Measurements from ENCODE around the gene DIS3L2.
"Not testable (repeated sequence)": the region's sequence is repeated elsewhere in the genome, so short reads cannot be mapped to it uniquely, and the experiment has no call there.

Gene DIS3L2

DNA sequence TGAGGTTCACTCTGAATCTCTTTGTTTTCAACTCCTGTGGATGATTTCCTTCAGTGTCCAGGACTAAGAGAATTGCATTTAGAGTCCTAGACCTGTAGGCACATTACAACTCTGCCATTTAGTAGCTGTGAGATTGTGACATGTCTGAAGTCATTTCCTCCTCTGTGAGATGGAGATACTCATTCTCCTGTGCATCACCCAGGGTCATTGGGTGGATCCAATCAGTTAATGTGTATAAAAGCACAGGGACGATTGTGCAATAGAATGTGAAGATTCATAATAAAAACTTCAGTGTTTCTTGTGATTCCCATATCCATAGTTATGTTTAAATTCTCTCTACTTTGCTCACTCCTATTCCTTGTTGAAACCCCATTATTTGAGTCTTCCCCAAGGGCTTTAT is 113.6 kb downstream of the DIS3L2 start:
- no peak for DNase-seq

DNA sequence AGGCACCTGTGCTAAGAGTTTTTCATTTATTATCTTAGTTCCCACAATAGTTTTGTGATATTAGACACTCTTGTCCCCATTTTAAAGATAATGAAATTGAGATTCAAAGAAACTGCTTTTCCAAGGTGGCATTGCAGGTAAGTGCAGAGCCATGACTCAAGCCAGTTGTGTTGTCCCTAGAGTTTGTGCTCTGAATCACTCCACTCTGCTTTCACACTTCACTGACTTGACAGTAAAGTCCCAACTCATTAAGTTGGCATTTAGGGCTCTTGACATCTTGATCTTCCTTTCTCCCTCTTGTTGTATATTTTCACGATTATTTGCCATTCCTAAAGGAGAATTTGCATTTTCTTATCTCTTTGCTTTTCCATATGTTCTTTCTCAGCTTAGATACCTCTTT is 114.3 kb downstream of the DIS3L2 start:
- DNase-seq, result no peak

DNA sequence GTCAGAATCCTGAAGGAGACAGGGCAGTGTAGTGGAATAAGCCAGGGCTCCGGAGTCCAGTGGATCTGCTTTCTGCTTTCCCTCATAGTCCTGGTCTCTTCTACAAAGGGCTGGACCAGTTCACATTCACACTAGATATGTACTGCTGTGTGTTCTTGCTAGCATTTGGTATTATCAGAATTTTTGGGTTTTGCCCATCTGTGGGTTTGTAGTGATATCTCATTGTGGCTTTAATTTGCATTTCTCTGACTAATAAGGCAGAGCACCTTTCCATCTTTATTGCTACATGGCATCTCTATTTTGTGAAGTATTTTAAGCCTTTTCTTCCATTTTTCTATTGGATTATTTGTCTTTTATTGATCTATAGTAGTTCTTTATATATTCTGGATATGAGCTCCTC is 114.8 kb downstream of the DIS3L2 start:
- no peak for DNase-seq

DNA sequence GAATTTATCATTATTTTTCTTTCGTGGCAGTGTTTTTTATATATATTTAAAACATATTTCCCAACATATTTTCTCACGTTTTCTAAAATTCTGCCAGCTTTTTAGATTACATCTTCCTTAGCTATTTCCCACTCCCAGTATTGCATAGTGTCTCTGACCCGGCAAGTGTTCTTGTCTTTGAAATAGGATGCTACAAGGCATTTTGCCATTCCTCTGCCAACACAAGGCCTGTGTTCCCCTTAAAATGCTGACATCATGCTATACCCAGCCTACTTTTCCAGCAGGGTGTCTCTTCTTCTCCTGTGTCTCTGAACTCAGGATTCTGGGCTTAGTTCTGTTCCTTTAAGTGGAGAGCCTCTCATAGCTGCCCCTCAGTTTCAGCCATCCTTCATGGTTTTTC is 115.2 kb downstream of the DIS3L2 start:
- no peak for DNase-seq

GRCh38 chr2:232085164-232085563 is 123.7 kb downstream of the DIS3L2 start:
- no peak for DNase-seq

DNA sequence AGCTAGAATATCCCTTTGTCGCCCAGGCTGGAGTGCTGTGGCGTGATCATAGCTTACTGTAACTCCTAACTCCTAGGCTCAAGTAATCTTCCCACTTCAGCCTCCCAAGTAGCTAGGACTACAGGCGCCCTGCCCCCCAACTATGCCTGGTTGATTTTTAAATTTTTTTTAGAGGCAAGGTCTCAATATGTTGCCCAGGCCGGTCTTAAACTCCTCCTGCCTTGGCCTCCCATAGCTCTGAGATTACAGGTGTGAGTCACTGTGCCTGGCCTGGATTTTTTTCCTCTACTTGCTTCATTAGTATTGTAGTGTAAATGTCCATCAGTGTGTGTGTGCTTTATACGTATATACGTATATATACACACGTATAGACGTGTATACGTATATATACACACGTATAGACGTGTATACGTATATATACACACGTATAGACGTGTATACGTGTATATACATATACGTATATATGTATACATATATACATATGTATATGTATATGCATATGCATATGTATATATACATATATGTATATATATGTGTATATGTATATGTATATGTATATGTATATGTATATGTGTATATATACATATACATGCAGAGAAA is 124.4 kb downstream of the DIS3L2 start:
- DNase-seq, result no peak

DNA sequence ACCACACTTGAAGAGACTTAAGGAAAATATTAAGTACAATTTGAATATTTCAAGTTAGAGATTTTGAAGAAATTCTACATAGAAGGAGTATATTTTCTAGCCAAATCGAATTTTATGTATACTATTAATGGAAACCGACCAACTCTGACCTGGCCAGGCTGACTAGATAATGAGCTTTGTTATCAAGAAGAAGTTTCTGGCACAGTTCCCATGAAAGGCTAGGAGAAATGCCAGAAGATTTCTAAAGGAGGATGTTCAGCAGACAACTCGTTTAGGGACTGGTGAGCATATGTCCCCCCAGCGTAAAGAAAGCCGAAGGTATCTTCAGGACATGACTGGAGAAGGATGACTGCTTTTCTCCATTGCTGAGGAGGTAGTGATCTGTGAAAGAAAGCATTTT is 127.3 kb downstream of the DIS3L2 start:
- DNase-seq, result no peak

- DNase-seq, result no peak
Measured at GRCh38 chr2:232094201-232094600, 132.7 kb downstream of the DIS3L2 start.

GRCh38 chr2:232094883-232095282 is 133.4 kb downstream of the DIS3L2 start:
- no peak for DNase-seq

- DNase-seq, result no peak
Measured at GRCh38 chr2:232097260-232097659, 135.7 kb downstream of the DIS3L2 start.

DNA sequence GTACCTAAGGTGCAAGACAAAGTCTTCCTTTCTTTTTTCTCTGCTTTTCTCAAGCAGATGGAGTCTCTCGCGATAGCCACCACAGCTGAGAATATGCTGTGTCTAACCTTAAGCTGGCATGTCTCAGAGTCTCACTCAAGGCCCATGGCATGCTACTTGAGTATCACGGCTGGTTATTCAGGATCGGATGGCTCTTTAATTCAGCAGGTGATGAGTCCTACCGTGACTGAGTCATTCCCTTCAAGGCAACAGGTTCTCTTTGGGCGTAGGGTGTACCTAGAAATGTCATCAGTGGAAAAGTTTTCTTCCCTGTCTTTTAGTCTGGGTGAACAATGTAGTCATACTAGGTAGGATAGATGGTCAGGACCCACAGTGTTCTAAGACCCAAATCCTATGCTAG is 136.2 kb downstream of the DIS3L2 start:
- DNase-seq, result no peak

DNA sequence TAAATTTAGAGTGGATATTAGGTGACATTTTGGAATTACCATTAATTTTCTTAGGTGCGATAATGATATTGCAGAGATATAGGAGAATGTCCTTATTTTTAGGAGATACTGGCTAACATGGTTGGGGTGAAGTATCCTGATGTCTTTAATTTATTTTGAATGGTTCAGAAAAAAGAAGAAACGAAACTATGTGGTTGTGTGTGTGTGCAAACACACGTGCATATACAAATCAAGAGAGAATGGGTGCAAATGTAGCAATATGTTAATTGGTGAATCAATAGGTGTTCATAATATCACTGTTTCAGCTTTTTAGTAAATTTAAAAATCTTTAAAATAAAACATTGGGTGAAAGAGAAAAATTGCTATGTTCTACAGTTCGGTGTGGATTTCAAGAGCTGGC is 140.9 kb downstream of the DIS3L2 start:
- no peak for DNase-seq

DNA sequence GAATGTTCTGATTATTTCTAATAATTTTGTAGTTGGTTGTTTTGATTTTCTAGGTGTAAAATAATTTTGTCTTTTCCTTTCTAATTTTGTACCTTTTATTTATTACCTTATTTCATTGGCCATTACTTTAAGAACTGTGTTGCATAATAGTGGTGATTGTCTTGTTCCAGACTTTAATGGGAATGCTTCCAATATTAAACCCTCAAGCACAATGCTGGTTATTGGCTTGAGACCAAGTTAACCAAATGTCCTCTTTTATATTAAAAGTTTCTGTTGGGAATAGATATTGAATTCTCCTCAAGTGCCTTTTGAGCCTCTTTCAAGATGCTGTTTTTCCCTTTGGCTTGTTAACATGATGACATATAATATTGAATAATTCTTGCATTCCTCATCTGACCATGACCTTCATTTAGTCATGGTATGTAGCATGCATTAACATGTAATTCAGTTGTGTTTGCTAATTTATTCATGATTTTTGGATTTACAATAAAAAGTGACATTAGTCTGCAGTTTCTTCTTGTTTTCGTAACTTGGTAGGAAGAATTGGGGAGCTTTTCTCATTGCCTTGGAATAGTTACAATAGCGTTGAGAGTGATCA is 141.7 kb downstream of the DIS3L2 start:
- no peak for DNase-seq

DNA sequence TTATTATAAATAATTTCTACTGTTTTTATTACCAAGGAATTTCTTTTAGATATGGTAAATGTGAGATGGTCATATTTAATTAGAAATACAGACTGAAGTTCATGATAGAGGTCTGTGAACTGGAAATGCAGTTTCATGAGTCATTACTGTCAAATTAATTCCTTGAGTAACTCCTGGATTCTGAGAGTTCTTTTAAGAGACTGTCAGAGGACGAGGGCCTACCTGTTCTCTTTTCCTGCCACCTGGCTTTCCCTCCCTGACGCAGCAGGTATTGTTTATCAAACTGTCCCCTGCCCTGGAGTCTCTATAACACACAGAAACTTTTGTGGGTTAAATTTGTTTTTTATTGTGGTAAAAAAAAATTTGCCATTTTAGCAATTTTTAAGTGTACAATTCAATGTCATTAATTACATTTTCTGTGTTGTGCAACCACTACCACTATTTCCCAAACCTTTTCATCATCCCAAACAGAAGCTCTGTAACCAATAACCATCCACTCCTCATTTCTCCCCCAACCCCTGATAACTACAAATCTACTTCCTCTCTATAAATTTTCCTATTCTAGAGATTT is 142.6 kb downstream of the DIS3L2 start:
- DNase-seq, result no peak

DNA sequence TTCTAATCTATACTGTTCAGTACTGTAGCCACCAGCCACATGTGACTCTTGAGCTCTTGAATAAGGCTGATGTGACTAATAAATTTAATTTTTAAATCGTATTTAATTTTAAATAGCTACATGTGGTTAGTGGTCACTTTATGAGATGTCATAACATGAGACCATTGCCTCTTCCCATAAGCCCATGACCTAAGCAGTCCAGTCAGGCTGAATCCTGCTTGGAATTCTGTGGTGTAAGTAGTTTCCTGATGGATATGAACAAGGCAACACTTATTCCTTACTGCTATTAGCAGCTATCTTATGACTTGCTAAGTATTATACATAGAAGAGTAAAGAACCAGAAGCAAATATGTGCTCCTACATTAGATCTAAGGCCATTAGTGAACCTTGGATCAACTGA is 150.0 kb downstream of the DIS3L2 start:
- DNase-seq, result no peak

DNA sequence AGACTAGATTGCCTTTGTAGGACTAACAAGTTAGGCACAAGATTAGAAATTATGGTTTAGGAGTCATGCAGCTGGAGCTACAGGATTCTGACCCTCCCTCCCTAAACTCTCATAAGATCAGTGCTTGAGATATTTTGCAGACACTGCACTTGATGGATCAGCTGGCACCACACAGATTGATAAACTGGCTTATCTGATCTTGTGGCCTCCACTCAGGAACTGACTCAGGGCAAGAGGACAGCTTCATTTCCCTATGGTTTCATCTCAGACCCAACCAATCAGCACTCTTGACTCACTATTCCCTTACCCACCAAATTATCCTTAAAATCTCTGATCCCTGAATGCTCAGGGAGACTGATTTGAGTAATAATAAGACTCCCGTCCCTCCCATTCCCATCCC is 152.3 kb downstream of the DIS3L2 start:
- DNase-seq, result no peak

- not testable (repeated sequence) for DNase-seq
Measured at GRCh38 chr2:232115728-232116361, 154.3 kb downstream of the DIS3L2 start.

GRCh38 chr2:232116852-232117251 is 155.3 kb downstream of the DIS3L2 start:
- no peak for DNase-seq

- DNase-seq, result no peak
Measured at GRCh38 chr2:232117413-232117812, 155.9 kb downstream of the DIS3L2 start.

DNA sequence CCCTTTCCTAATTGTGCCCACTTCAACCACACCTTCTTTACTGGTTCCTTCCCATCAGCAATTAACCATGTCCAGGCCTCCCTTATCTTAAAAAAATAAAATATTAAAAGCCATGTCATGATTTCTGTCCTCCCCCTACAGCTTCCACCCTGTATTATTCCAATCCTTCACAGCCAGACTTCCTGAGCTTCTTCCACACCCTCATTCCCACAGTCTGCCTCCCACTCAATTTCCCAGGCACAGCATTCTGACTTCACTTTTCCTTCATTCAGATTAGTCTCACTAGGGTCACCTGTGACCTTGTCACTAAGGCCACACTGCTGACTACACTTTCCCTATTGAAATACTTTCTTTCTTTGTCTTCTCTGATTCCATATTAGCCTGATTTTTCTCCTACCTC is 159.4 kb downstream of the DIS3L2 start:
- no peak for DNase-seq

GRCh38 chr2:232124309-232124708 is 162.8 kb downstream of the DIS3L2 start:
- no peak for DNase-seq

- no peak for DNase-seq
Measured at GRCh38 chr2:232126301-232127099, 165.0 kb downstream of the DIS3L2 start.

DNA sequence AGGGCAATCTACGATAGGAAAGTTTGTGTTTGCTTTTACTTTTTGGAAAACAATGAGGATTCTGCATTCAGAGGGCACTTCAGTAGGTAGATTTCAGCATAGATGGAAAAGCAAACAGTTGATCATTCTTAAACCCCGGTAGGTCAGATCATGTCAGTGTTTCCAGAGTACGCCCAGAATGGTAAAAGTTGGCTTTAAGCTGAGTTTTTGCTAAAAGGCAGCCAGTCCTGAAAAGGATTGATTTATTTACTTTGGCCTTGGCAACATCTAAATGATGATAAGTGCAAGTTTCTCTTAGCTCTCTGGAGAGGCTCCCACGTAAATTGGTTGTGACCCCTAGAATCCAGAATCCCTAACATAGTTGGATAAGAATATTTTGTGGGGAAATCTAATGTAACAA is 168.0 kb downstream of the DIS3L2 start:
- DNase-seq, result no peak

- no peak for DNase-seq
Measured at GRCh38 chr2:232132181-232132580, 170.7 kb downstream of the DIS3L2 start.
